ENCODE data around the gene METTL15.

- TF ChIP-seq, protein P1, sequence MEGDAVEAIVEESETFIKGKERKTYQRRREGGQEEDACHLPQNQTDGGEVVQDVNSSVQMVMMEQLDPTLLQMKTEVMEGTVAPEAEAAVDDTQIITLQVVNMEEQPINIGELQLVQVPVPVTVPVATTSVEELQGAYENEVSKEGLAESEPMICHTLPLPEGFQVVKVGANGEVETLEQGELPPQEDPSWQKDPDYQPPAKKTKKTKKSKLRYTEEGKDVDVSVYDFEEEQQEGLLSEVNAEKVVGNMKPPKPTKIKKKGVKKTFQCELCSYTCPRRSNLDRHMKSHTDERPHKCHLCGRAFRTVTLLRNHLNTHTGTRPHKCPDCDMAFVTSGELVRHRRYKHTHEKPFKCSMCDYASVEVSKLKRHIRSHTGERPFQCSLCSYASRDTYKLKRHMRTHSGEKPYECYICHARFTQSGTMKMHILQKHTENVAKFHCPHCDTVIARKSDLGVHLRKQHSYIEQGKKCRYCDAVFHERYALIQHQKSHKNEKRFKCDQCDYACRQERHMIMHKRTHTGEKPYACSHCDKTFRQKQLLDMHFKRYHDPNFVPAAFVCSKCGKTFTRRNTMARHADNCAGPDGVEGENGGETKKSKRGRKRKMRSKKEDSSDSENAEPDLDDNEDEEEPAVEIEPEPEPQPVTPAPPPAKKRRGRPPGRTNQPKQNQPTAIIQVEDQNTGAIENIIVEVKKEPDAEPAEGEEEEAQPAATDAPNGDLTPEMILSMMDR (conservative IDR thresholded peaks at IDR 0.05 in 1 of 2, IDR thresholded peaks at IDR 0.05 in 1 of 2; ENCODE audit: extremely low read depth in 1 of 2, insufficient read depth in 1 of 2, low read depth in 1 of 2, low read length in 2 of 2), result no peak
- no peak for TF ChIP-seq EZH2 (IDR thresholded peaks at IDR 0.05; ENCODE audit: borderline replicate concordance, low read length)
Observed at GRCh38 chr11:28176351-28176750, 68.2 kb downstream of the METTL15 start.
